Lower leg skin (tissue), 3 donors: ENCODE data around the gene GHRHR.

Source experiments
- POLR2A ChIP-seq, 2 donors: fragments of 450-650 bp; IDR thresholded peaks; one replicate each; pipeline ENCODE4 v1.6.1; 2016 to 2017; ENCODE audit warnings: antibody characterized with exemption in 2 of 2, mild to moderate bottlenecking in 1 of 2, moderate library complexity in 1 of 2
- TF ChIP-seq, protein P1 (sequence below), 3 donors: fragments of 450-650 bp; IDR thresholded peaks; one replicate each; pipeline ENCODE4 v1.5.1; 2016; ENCODE audit warnings: antibody characterized with exemption in 3 of 3, mild to moderate bottlenecking in 3 of 3, moderate library complexity in 2 of 3

GRCh38 chr7:30983914-30984247 is 20.1 kb downstream of the GHRHR start:
- TF ChIP-seq POLR2A (IDR thresholded peaks at IDR 0.05), result no peak
- TF ChIP-seq, protein P1, sequence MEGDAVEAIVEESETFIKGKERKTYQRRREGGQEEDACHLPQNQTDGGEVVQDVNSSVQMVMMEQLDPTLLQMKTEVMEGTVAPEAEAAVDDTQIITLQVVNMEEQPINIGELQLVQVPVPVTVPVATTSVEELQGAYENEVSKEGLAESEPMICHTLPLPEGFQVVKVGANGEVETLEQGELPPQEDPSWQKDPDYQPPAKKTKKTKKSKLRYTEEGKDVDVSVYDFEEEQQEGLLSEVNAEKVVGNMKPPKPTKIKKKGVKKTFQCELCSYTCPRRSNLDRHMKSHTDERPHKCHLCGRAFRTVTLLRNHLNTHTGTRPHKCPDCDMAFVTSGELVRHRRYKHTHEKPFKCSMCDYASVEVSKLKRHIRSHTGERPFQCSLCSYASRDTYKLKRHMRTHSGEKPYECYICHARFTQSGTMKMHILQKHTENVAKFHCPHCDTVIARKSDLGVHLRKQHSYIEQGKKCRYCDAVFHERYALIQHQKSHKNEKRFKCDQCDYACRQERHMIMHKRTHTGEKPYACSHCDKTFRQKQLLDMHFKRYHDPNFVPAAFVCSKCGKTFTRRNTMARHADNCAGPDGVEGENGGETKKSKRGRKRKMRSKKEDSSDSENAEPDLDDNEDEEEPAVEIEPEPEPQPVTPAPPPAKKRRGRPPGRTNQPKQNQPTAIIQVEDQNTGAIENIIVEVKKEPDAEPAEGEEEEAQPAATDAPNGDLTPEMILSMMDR (IDR thresholded peaks at IDR 0.05), result no peak
